ENCODE results near the gene PARD3B. TPM values are rescaled to one million over a fixed set of nuclear protein-coding genes. Genes with fewer than 3 reads are reported as not detected.

PARD3B gene
- total and polyA plus RNA-seq, 8 donors = 1.8 to 42.6 (median 15.1) TPM

DNA sequence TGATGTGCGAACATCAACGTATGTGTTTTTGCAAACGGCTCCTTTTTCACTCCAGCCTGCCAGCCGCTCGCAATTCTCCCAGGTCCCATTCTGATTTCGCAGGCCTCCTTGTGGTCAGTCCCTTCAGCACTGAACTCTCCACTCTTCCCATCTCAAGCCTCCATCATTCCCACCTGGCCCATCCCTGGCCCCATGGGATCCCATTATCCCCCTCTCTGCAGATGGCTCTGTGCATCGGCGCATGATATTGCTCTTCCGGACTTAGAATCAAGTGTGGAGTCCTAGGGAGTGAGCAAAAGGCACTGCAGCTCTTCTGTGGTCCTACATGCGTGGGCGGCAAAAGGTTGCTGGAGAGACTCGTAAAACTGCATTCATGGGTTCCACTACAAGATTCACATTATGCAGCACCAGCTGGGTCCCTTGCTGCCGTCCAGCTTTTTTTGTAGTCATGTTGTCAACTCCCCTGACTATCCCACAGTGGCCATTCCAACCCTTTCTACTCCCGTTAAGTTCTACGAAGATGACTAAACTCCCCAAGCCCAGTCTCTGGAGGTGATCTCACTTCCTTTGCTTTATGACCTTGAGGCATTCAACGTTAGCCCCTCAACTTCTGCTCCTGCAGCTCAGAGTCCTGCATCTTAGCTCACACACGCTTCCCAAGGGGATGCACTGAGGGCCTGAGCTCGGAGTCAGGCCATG, 1011.7 kb downstream of the PARD3B start:
- no peak overlapping the region for H3K27ac ChIP-seq
- H3K27me3 ChIP-seq = no peaks in the 10 kb centered on the region
- H3K4me1 ChIP-seq = no peaks in the 10 kb centered on the region
- H3K36me3 ChIP-seq = peaks cover 0 to 9% (median 0%) of the 10 kb centered on the region in 4 donors
- H3K4me3 ChIP-seq = no peak overlapping the region
- no peak for DNase-seq
- TF ChIP-seq POLR2A (IDR thresholded peaks at IDR 0.05) (no peak), EP300 (IDR thresholded peaks at IDR 0.05) (no peak), POLR2AphosphoS5 (IDR thresholded peaks at IDR 0.05) (no peak)
- TF ChIP-seq, protein P1, sequence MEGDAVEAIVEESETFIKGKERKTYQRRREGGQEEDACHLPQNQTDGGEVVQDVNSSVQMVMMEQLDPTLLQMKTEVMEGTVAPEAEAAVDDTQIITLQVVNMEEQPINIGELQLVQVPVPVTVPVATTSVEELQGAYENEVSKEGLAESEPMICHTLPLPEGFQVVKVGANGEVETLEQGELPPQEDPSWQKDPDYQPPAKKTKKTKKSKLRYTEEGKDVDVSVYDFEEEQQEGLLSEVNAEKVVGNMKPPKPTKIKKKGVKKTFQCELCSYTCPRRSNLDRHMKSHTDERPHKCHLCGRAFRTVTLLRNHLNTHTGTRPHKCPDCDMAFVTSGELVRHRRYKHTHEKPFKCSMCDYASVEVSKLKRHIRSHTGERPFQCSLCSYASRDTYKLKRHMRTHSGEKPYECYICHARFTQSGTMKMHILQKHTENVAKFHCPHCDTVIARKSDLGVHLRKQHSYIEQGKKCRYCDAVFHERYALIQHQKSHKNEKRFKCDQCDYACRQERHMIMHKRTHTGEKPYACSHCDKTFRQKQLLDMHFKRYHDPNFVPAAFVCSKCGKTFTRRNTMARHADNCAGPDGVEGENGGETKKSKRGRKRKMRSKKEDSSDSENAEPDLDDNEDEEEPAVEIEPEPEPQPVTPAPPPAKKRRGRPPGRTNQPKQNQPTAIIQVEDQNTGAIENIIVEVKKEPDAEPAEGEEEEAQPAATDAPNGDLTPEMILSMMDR (IDR thresholded peaks at IDR 0.05) = no peak
- intact Hi-C loops (cut with DNase I; ENCODE audit: low total_unique reads) = no loop called here
- 91 to 92% (median 92%) methylated on average over 18 of the region's 18 CpGs for WGBS, 5 donors
- H3K9me3 ChIP-seq = no peaks in the 10 kb centered on the region

DNA sequence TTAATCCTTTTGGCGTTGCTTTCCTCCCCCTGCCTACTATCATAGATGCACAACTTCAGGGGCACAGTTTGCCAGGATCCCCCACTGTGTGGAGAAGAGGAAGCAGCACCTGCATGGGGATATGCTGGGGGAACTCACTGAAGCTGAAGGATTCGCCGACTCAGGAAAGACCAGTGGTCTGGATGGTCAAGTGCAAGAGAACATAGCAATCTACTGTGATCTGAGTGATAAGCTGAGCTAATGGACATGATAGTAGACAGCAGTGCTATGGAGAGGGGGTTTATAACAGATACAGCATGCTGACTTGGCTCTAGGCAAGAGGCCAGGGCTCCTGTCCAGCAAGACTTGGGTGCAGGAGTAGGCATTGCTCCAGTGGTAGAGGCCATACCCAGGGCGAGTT, 1012.6 kb downstream of the PARD3B start:
- WGBS, 5 donors = 94 to 98% (median 95%) methylated on average over 4 of the region's 4 CpGs
- Histone ChIP-seq H3K4me3 (no peak overlapping the region), H3K27me3 (no peaks in the 10 kb centered on the region), H3K4me1 (no peaks in the 10 kb centered on the region), H3K36me3 (peaks cover 0 to 9% (median 0%) of the 10 kb centered on the region in 4 donors), H3K27ac (no peak overlapping the region), H3K9me3 (no peaks in the 10 kb centered on the region)
- DNase-seq = no peak
- intact Hi-C loops (cut with DNase I; ENCODE audit: low total_unique reads) = no loop called here
- TF ChIP-seq, protein P1 (IDR thresholded peaks at IDR 0.05) = no peak
- TF ChIP-seq POLR2AphosphoS5 (IDR thresholded peaks at IDR 0.05) (no peak), EP300 (IDR thresholded peaks at IDR 0.05) (no peak), POLR2A (IDR thresholded peaks at IDR 0.05) (no peak)

DNA sequence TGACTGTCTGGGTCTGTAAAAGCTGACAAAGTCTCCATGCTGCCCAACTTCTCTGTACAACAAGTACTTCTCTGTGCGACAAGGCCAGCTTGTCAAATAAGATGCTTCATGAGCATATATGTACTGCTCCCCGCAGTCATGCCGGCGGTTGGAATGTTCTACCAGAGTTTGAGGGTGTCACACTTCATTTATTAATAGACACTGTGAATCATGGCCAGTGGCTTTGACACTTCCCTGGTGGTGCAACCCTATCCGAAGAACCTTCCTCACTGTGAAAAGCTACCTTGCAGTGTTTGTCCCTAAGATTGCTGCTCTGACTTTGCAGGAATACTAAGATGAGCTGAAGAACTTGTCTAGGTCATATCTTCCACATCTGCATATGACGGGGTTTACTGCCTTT, 1016.2 kb downstream of the PARD3B start:
- Histone ChIP-seq H3K9me3 (no peaks in the 10 kb centered on the region), H3K27me3 (no peaks in the 10 kb centered on the region), H3K27ac (no peak overlapping the region), H3K36me3 (no peaks in the 10 kb centered on the region), H3K4me3 (no peak overlapping the region), H3K4me1 (no peaks in the 10 kb centered on the region)
- no peak for DNase-seq
- intact Hi-C loops (cut with DNase I; ENCODE audit: low total_unique reads) = no loop called here
- 91 to 96% (median 95%) methylated on average over 6 of the region's 6 CpGs for WGBS, 5 donors
- TF ChIP-seq, protein P1 (IDR thresholded peaks at IDR 0.05) = no peak
- TF ChIP-seq POLR2AphosphoS5 (IDR thresholded peaks at IDR 0.05) (no peak), POLR2A (IDR thresholded peaks at IDR 0.05) (no peak), EP300 (IDR thresholded peaks at IDR 0.05) (no peak)

DNA sequence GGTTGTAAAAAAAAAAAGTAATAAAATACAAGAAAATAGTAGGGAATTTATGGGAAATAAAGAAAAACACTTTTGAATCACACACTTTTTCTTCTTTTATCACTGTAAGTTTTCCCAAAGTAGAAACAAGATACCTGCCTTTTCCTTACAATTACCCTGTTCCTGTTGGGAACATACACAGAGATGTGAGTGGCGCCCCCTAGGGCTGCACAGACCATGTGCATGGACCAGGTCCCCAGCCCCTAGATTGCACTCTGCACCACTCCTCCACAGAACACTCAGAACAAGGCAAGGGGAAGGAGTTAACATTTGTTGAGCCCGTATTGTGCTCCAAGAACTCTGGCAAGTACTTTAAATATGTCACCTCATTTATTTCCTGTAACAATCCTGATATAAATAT, 1018.4 kb downstream of the PARD3B start:
- no peaks in the 10 kb centered on the region for H3K9me3 ChIP-seq
- intact Hi-C loops (cut with DNase I; ENCODE audit: low total_unique reads) = no loop called here
- WGBS, 5 donors = 55 to 66% (median 62%) methylated on average over 2 of the region's 2 CpGs
- no peak overlapping the region for H3K4me3 ChIP-seq
- no peaks in the 10 kb centered on the region for H3K27me3 ChIP-seq
- no peaks in the 10 kb centered on the region for H3K36me3 ChIP-seq
- no peak overlapping the region for H3K27ac ChIP-seq
- no peaks in the 10 kb centered on the region for H3K4me1 ChIP-seq
- DNase-seq = no peak
- TF ChIP-seq, protein P1 (IDR thresholded peaks at IDR 0.05) = no peak
- TF ChIP-seq EP300 (IDR thresholded peaks at IDR 0.05) = no peak
- TF ChIP-seq POLR2AphosphoS5 (IDR thresholded peaks at IDR 0.05) = no peak

All from stomach (tissue), 9 donors.